Measurements from ENCODE around the gene DARS2. TPM values are rescaled to one million over a fixed set of nuclear protein-coding genes. Genes with fewer than 3 reads are reported as not detected.
A peak's percentile ranks its signal among the peaks of the same experiment; 100 is the strongest.

DARS2 gene
- total and polyA plus RNA-seq, 10 of the 15 experiments (the other 5 are each of a cell fraction or from before 2014, with no cell fraction given): 23.9 to 69.7 (median 37.3) TPM

DNA sequence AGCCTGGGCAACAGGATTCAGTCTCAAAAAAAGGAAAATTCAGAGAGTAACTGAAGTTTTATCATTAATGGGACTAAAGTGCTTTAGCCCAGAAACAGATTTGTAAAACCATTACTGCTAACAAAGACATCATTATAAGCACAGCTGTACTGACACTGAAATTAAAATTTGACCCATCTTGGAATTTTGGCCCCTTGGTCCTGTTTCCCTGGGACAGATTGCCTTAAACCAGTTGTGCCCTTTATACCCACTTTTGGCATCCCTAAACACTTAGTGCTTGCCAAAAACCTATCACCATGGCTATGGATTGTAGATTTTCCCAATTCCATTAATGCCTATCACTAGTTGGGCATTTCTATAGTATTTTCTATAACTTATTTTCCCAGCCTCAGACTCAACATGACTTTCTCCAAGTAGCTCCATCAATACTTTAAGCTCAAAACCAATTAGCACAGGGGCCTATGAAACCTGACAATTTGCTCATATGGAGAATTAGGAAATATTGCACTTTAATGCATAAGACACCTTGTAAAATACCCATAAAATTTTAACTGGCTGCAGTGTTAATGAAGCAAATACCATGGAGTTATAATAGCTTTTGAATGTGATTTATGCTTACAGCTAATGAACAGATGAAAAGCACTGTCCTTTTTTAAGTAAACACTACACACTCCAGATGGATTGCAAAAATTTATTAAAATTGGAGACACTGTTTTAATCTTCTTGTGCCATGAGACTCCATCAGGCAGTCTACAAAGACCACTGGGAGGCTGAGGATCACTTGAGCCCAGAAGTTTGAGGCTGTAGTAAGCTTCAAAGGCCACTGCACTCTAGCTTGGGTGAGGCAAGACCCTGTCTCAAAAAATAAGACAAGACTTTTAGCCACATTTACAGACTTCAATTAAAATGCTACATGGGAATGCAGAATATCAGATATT lies 39.0 kb downstream of the DARS2 start (continued):
- TF ChIP-seq, protein P1, sequence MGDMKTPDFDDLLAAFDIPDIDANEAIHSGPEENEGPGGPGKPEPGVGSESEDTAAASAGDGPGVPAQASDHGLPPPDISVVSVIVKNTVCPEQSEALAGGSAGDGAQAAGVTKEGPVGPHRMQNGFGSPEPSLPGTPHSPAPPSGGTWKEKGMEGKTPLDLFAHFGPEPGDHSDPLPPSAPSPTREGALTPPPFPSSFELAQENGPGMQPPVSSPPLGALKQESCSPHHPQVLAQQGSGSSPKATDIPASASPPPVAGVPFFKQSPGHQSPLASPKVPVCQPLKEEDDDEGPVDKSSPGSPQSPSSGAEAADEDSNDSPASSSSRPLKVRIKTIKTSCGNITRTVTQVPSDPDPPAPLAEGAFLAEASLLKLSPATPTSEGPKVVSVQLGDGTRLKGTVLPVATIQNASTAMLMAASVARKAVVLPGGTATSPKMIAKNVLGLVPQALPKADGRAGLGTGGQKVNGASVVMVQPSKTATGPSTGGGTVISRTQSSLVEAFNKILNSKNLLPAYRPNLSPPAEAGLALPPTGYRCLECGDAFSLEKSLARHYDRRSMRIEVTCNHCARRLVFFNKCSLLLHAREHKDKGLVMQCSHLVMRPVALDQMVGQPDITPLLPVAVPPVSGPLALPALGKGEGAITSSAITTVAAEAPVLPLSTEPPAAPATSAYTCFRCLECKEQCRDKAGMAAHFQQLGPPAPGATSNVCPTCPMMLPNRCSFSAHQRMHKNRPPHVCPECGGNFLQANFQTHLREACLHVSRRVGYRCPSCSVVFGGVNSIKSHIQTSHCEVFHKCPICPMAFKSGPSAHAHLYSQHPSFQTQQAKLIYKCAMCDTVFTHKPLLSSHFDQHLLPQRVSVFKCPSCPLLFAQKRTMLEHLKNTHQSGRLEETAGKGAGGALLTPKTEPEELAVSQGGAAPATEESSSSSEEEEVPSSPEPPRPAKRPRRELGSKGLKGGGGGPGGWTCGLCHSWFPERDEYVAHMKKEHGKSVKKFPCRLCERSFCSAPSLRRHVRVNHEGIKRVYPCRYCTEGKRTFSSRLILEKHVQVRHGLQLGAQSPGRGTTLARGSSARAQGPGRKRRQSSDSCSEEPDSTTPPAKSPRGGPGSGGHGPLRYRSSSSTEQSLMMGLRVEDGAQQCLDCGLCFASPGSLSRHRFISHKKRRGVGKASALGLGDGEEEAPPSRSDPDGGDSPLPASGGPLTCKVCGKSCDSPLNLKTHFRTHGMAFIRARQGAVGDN (IDR thresholded peaks at IDR 0.05): 0 out of 2 replicates have a peak, but pooled peaks have one; percentile 3
- TF ChIP-seq IRF5 (IDR thresholded peaks at IDR 0.05; ENCODE audit: borderline replicate concordance) (no peak), CBFB (IDR thresholded peaks at IDR 0.05; ENCODE audit: low read depth) (no peak), E4F1 (IDR thresholded peaks at IDR 0.05; ENCODE audit: borderline replicate concordance, partially characterized antibody) (no peak), SUPT20H (IDR thresholded peaks at IDR 0.05; ENCODE audit: borderline replicate concordance, control insufficient read depth, low read depth, low read length) (no peak), SUZ12 (IDR thresholded peaks at IDR 0.05; ENCODE audit: unreplicated experiment) (no peak), EP300 (IDR thresholded peaks at IDR 0.05; ENCODE audit: borderline replicate concordance in 1 of 2, control insufficient read depth in 1 of 2, low read depth in 2 of 2, low read length in 2 of 2) (no peak), POLR2AphosphoS5 (IDR thresholded peaks at IDR 0.05; ENCODE audit: low read length) (peak; percentile 48; the same call in 1 of the 2 replicates), CEBPB (IDR thresholded peaks at IDR 0.05; ENCODE audit: borderline replicate concordance in 1 of 2, low read depth in 2 of 2, low read length in 2 of 2) (no peak), CBX5 (IDR thresholded peaks at IDR 0.05; ENCODE audit: low read depth) (no peak), IKZF2 (IDR thresholded peaks at IDR 0.05) (0 out of 4 replicates have a peak, but pooled peaks of 1 of the 2 experiments have one; percentile 15), SREBF1 (IDR thresholded peaks at IDR 0.05; ENCODE audit: low read length) (no peak), EGR1 (IDR thresholded peaks at IDR 0.05; ENCODE audit: borderline replicate concordance in 1 of 2, low read depth in 2 of 2, low read length in 2 of 2) (no peak), MTA3 (IDR thresholded peaks at IDR 0.05; ENCODE audit: borderline replicate concordance, low read length) (0 out of 2 replicates have a peak, but pooled peaks have one; percentile 27), RB1 (IDR thresholded peaks at IDR 0.05; ENCODE audit: borderline replicate concordance) (no peak), NR2C1 (IDR thresholded peaks at IDR 0.05) (no peak; the same call in 1 of the 2 replicates), GATAD2B (conservative IDR thresholded peaks at IDR 0.05; ENCODE audit: low read depth) (no peak), ESRRA (IDR thresholded peaks at IDR 0.05; ENCODE audit: low read length) (no peak)

Data from GM12878 (cell line).